ENCODE measurements around the gene DUSP15. TPM values are rescaled to one million over a fixed set of nuclear protein-coding genes. Genes with fewer than 3 reads are reported as not detected.

Gene DUSP15
- total and polyA plus RNA-seq, 8 donors: 0.35 to 4.3 (median 1.4) TPM

GRCh38 chr20:31860390-31861134, 9.8 kb downstream of the DUSP15 start:
- Histone ChIP-seq H3K4me3 (peak overlapping the region in 2 of 4 donors; percentile 49 to 72), H3K27ac (no peak overlapping the region), H3K27me3 (peaks cover 0 to 2% (median 0%) of the 10 kb centered on the region in 4 donors), H3K9me3 (no peaks in the 10 kb centered on the region), H3K36me3 (no peaks in the 10 kb centered on the region), H3K4me1 (peaks cover 0 to 10% (median 7%) of the 10 kb centered on the region in 3 donors)
- peak; percentile 52 to 78 (median 65) for ATAC-seq
- FAIRE-seq: no peak
- DNase-seq: peak in 1 of 6 donors; percentile 42
- intact Hi-C loops (cut with DNase I): no loop called here
- no peak for TF ChIP-seq CTCF (IDR thresholded peaks at IDR 0.05)
- 9 to 13% methylated on average over 13 to 15 of the region's 15 CpGs for WGBS, 2 donors

GRCh38 chr20:31859998-31860380, 10.3 kb downstream of the DUSP15 start:
- Histone ChIP-seq H3K4me3 (no peak overlapping the region), H3K27me3 (peaks cover 0 to 2% (median 0%) of the 10 kb centered on the region in 4 donors), H3K27ac (no peak overlapping the region), H3K9me3 (no peaks in the 10 kb centered on the region), H3K4me1 (peaks cover 0 to 10% (median 7%) of the 10 kb centered on the region in 3 donors), H3K36me3 (no peaks in the 10 kb centered on the region)
- TF ChIP-seq CTCF (IDR thresholded peaks at IDR 0.05): no peak
- WGBS, 2 donors: 39 to 42% methylated on average over 7 of the region's 7 CpGs
- no peak for FAIRE-seq
- ATAC-seq: no peak
- DNase-seq: no peak
- intact Hi-C loops (cut with DNase I): no loop called here

- no peak for TF ChIP-seq CTCF (IDR thresholded peaks at IDR 0.05)
- no peak overlapping the region for H3K27ac ChIP-seq
- intact Hi-C loops (cut with DNase I): no loop called here
- FAIRE-seq (no peak), DNase-seq (no peak), ATAC-seq (no peak)
- no peak overlapping the region for H3K4me3 ChIP-seq
- H3K36me3 ChIP-seq: no peaks in the 10 kb centered on the region
- 81% methylated on average over 5 of the region's 5 CpGs for WGBS, 2 donors
- peaks cover 0 to 2% (median 0%) of the 10 kb centered on the region in 4 donors for H3K27me3 ChIP-seq
- H3K4me1 ChIP-seq: peaks cover 0 to 10% (median 7%) of the 10 kb centered on the region in 3 donors
- H3K9me3 ChIP-seq: no peaks in the 10 kb centered on the region
These were observed 10.9 kb downstream of the DUSP15 start for GRCh38 chr20:31859266-31859997.

- FAIRE-seq (no peak), DNase-seq (no peak), ATAC-seq (no peak)
- Histone ChIP-seq H3K27me3 (peaks cover 0 to 2% (median 0%) of the 10 kb centered on the region in 4 donors), H3K36me3 (no peaks in the 10 kb centered on the region), H3K27ac (no peak overlapping the region), H3K9me3 (no peaks in the 10 kb centered on the region), H3K4me1 (peaks cover 0 to 10% (median 7%) of the 10 kb centered on the region in 3 donors), H3K4me3 (no peak overlapping the region)
- TF ChIP-seq CTCF (IDR thresholded peaks at IDR 0.05): no peak
- intact Hi-C loops (cut with DNase I): no loop called here
- 51% methylated on average over 3 of the region's 3 CpGs for WGBS, 2 donors
These were observed 11.6 kb downstream of the DUSP15 start for GRCh38 chr20:31858760-31859083.
